GM12878 (cell line): Measurements from ENCODE around the gene RYR2. TPM values are rescaled to one million over a fixed set of nuclear protein-coding genes. Genes with fewer than 3 reads are reported as not detected.

Experiments used
- ATAC-seq: fragments of 200-7000 bp; cut with Tn5 transposase; 3 replicates; pipeline ENCODE4 v1.9.1; 2020; ENCODE audit warnings: mild to moderate bottlenecking, moderate library complexity
- BruUV-seq: library from RNA; stranded (reverse); fragments of 400-500 nt; replicated peaks from 2 replicates; lab custom pipeline; 2021; lab: Mats Ljungman, UMichigan
- CTCF ChIA-PET: fragments of 300-600 bp; sonication (Branson Sonifier 250); formaldehyde crosslinking; extraction: SDS; loops from one replicate; lab custom pipeline; 2021; ENCODE audit warnings: inconsistent platforms; lab: Yijun Ruan, JAX
- POLR2A ChIA-PET: fragments of 350-600 bp; formaldehyde crosslinking; extraction: SDS; loops from one replicate; lab custom pipeline; 2021; ENCODE audit warnings: inconsistent platforms; lab: Charles Lee
- RAD21 ChIA-PET: fragments of 300-600 bp; sonication (Branson Sonifier 250); formaldehyde crosslinking; loops from one replicate; lab custom pipeline; 2023; ENCODE audit warnings: antibody characterized with exemption; ENCODE audit not compliant: unreplicated experiment; lab: Charles Lee
- SMC1A ChIA-PET: fragments of 300-600 bp; sonication (Branson Sonifier 250); formaldehyde crosslinking; loops from one replicate; lab custom pipeline; 2023; ENCODE audit not compliant: unreplicated experiment, uncharacterized antibody; lab: Charles Lee
- DNase-seq: peaks from one replicate; pipeline ENCODE4 v3.0.0-alpha.2; 2011; ENCODE audit warnings: low read depth, low spot score
- FAIRE-seq: peaks from 3 replicates; lab custom pipeline; 2011; peaks lifted over from hg19 to GRCh38; lab: Jason Lieb, UNC
- H2AFZ ChIP-seq: 2 replicates; pipeline ENCODE4 v1.6.0; 2011; ENCODE audit warnings: low read depth, low read length, control low read depth; ENCODE audit not compliant: control insufficient read depth
- H3K27ac ChIP-seq: 2 replicates; pipeline ENCODE4 v1.5.1; 2011; ENCODE audit warnings: control low read depth; ENCODE audit not compliant: control insufficient read depth, insufficient read depth
- H3K27me3 ChIP-seq, 2 experiments: replicated peaks in 1 of 2; 2 replicates each; pipeline versions ENCODE4 v1.6.0 to v1.6.1; 2011; ENCODE audit warnings: low read length in 1 of 2; ENCODE audit not compliant: control insufficient read depth in 2 of 2, insufficient read depth in 2 of 2
- H3K36me3 ChIP-seq, 2 experiments: 2 replicates each; pipeline ENCODE4 v1.5.1; 2011; ENCODE audit warnings: low read length in 1 of 2; ENCODE audit not compliant: control insufficient read depth in 2 of 2, insufficient read depth in 2 of 2
- H3K4me1 ChIP-seq: 2 replicates; pipeline ENCODE4 v1.6.1; 2011; ENCODE audit warnings: mild to moderate bottlenecking, low read length, moderate library complexity, mixed read lengths; ENCODE audit not compliant: control insufficient read depth, insufficient read depth
- H3K4me2 ChIP-seq: 2 replicates; pipeline ENCODE4 v1.6.0; 2011; ENCODE audit warnings: control low read depth; ENCODE audit not compliant: control insufficient read depth, insufficient read depth
- H3K4me3 ChIP-seq: fragments of 200-600 bp; sonication (generic); 2 replicates; pipeline ENCODE4 v1.5.1; 2016
- H3K79me2 ChIP-seq: 2 replicates; pipeline ENCODE4 v1.6.0; 2011; ENCODE audit warnings: low read length; ENCODE audit not compliant: control insufficient read depth, insufficient read depth
- H3K9ac ChIP-seq: 2 replicates; pipeline ENCODE4 v1.8.0; 2011; ENCODE audit warnings: low read length, control low read depth, mixed read lengths; ENCODE audit not compliant: control insufficient read depth, insufficient read depth
- H3K9me3 ChIP-seq: replicated peaks from 3 replicates; pipeline ENCODE4 v1.5.1; 2011; ENCODE audit warnings: mild to moderate bottlenecking, low read length; ENCODE audit not compliant: control insufficient read depth, insufficient read depth
- H4K20me1 ChIP-seq: 2 replicates; pipeline ENCODE4 v1.6.0; 2011; ENCODE audit not compliant: control insufficient read depth, insufficient read depth
- ATF7 ChIP-seq: fragments of 450-650 bp; IDR thresholded peaks from 2 replicates; pipeline ENCODE4 v1.6.1; 2016; ENCODE audit warnings: low read depth, mild to moderate bottlenecking
- JUNB ChIP-seq: IDR thresholded peaks from 2 replicates; pipeline ENCODE4 v1.6.1; 2016; ENCODE audit warnings: antibody characterized with exemption, mild to moderate bottlenecking
- MEF2A ChIP-seq: IDR thresholded peaks from 2 replicates; pipeline ENCODE4 v1.6.1; 2011; ENCODE audit warnings: low read depth, mild to moderate bottlenecking, low read length, moderate library complexity; ENCODE audit not compliant: insufficient read depth
- MEF2B ChIP-seq: fragments of 450-650 bp; IDR thresholded peaks from 2 replicates; pipeline ENCODE4 v1.6.1; 2018; ENCODE audit warnings: mild to moderate bottlenecking, moderate library complexity; ENCODE audit not compliant: partially characterized antibody, poor library complexity, severe bottlenecking
- RUNX3 ChIP-seq: IDR thresholded peaks from 2 replicates; pipeline ENCODE4 v1.6.1; 2012; ENCODE audit warnings: low read length, inconsistent platforms
- ZZZ3 ChIP-seq: IDR thresholded peaks from 2 replicates; pipeline ENCODE4 v1.6.1; 2011; ENCODE audit warnings: low read depth; ENCODE audit not compliant: control insufficient read depth, insufficient read length
- WGBS: methylation state at CpG from one replicate; pipeline ENCODE4 v1.1.6; 2016; ENCODE audit warnings: low lambda C conversion rate; ENCODE audit not compliant: insufficient replicate concordance, insufficient coverage; ENCODE audit errors: missing lambda C conversion rate; 5-methylcytosine and 5-hydroxymethylcytosine counted together
- in situ Hi-C: fragments of 300-500 bp; cut with MboI; formaldehyde crosslinking; loops from 9 replicates; pipeline ENCODE4 v1.14.3; 2018; ENCODE audit warnings: mixed read lengths
- intact Hi-C: fragments of 100-400 bp; cut with micrococcal nuclease; formaldehyde crosslinking; loops from one replicate; pipeline ENCODE4 v1.14.2; 2022; ENCODE audit not compliant: unreplicated experiment
- polyA plus RNA-seq, 11 experiments: library from polyadenylated mRNA; depleted of rRNA in 4 of 11; unstranded in 6 of 11; stranded (reverse) in 5 of 11; fragments of >200 nt; fragmentation: Nextera tagmentation in 4 of 11; fragmentation: Illumina TruSeq in 1 of 11; extraction: Ambion mirVana in 4 of 11; extraction: Trizol in 1 of 11; gene quantifications; 1 replicate in 1 of 11; 2 replicates in 10 of 11; pipeline versions ENCODE4 v1.2.1 to v1.2.3, GENCODE V29; 2011 to 2016; ENCODE audit warnings: inconsistent platforms in 2 of 11, missing spikeins in 2 of 11, low read depth in 1 of 11
- total RNA-seq, 4 experiments: library from RNA; depleted of rRNA in 3 of 4; stranded (reverse); fragments of >200 nt in 3 of 4; fragmentation: Illumina TruSeq in 1 of 4; extraction: Trizol in 1 of 4; gene quantifications; 2 replicates each; pipeline versions ENCODE4 v1.2.1 to v1.2.3, GENCODE V29; 2013 to 2021
- TF ChIP-seq, protein P1 (sequence below): fragments of 450-650 bp; IDR thresholded peaks from 2 replicates; pipeline ENCODE4 v1.6.1; 2018; ENCODE audit warnings: mild to moderate bottlenecking, low read depth, moderate library complexity; ENCODE audit not compliant: partially characterized antibody

Gene RYR2
- total and polyA plus RNA-seq, 10 of the 15 experiments (the other 5 are each of a cell fraction or from before 2014, with no cell fraction given): 0.01 to 0.04 TPM; not detected in 8

DNA sequence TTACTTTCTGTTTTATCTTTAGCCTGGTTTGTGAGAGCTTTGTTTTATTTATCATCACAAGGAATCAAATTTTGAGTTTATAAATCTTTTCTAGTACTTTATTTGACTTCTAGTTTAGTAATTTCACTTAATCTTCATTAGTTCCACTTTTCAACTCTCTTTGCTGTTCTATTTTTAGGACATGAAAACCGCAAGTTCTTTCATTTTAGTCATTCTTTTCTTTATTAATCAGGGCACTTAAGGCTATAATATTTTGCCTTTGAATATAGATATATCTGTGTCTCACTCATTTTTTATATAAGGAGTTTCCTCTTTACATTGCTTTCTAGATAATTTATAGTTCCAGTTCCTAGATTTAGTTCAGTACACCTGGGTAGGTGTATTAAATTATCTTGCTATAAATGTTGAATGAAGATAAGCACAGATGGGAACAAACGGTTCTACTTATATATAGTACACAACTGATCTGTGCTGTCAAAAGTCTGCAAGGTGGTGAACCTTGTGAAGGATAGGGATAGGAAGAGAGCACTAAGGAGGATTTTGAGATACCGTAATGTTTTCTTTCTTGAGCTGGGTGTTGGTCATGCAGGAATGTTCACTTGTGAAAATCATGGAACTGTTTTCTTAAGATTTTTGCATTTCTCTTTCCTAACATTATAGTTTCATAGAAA lies 402.3 kb downstream of the RYR2 start:
- no peak overlapping the region for H2AFZ ChIP-seq
- no peak overlapping the region for H3K4me3 ChIP-seq
- FAIRE-seq (no peak), ATAC-seq (peak; percentile 38), DNase-seq (no peak)
- BruUV-seq: no TSS peak
- no peaks in the 10 kb centered on the region for H3K27me3 ChIP-seq
- RAD21 ChIA-PET: no interaction called here
- SMC1A ChIA-PET: no interaction called here
- intact Hi-C loops: no loop called here
- no peaks in the 10 kb centered on the region for H3K36me3 ChIP-seq
- no peaks in the 10 kb centered on the region for H4K20me1 ChIP-seq
- WGBS: 11% methylated on average over 3 of the region's 3 CpGs
- CTCF ChIA-PET: no interaction called here
- no peak overlapping the region for H3K4me2 ChIP-seq
- TF ChIP-seq ZZZ3 (no peak), MEF2B (peak; percentile 26), RUNX3 (peak; percentile 27; the same call in 1 of the 2 replicates), MEF2A (0 out of 2 replicates have a peak, but pooled peaks have one; percentile 20), JUNB (0 out of 2 replicates have a peak, but pooled peaks have one; percentile 13), ATF7 (no peak)
- TF ChIP-seq, protein P1, sequence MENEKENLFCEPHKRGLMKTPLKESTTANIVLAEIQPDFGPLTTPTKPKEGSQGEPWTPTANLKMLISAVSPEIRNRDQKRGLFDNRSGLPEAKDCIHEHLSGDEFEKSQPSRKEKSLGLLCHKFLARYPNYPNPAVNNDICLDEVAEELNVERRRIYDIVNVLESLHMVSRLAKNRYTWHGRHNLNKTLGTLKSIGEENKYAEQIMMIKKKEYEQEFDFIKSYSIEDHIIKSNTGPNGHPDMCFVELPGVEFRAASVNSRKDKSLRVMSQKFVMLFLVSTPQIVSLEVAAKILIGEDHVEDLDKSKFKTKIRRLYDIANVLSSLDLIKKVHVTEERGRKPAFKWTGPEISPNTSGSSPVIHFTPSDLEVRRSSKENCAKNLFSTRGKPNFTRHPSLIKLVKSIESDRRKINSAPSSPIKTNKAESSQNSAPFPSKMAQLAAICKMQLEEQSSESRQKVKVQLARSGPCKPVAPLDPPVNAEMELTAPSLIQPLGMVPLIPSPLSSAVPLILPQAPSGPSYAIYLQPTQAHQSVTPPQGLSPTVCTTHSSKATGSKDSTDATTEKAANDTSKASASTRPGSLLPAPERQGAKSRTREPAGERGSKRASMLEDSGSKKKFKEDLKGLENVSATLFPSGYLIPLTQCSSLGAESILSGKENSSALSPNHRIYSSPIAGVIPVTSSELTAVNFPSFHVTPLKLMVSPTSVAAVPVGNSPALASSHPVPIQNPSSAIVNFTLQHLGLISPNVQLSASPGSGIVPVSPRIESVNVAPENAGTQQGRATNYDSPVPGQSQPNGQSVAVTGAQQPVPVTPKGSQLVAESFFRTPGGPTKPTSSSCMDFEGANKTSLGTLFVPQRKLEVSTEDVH: no peak
- no peaks in the 10 kb centered on the region for H3K79me2 ChIP-seq
- POLR2A ChIA-PET: interaction anchor here (0.6 kb wide), 1 partner anchor 38 kb away, joined by 6 read pairs; no protein-coding TSS in a partner anchor
- in situ Hi-C loops: no loop called here
- no peak overlapping the region for H3K9ac ChIP-seq
- H3K27ac ChIP-seq: no peak overlapping the region
- no peaks in the 10 kb centered on the region; the same call in 1 of the 2 replicates for H3K4me1 ChIP-seq
- no peaks in the 10 kb centered on the region for H3K9me3 ChIP-seq
